ENCODE data around the gene UNC79.

UNC79 gene

DNA sequence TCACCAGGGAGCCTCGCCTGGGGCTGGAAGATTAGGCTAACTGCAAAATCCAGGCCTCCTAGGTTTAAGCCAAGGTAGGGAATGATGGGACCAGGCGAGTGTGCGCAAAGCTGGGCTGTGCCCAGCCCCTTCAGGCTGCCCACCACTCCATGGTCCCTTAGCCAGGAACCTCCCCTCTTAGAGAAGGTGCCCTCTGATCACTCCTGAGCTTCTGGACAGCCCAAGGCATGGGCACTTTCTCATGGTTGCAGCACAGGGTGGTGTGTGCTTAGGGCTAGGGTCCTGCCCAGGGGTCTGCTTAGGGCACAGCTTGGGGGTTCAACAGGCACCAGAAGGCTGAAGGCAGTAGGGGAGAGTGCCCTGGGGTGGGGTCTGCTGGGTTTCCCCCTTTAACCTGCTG lies 288.5 kb downstream of the UNC79 start:
- Histone ChIP-seq H3K79me2 (no peaks in the 10 kb centered on the region), H3K4me1 (no peaks in the 10 kb centered on the region)
- TF ChIP-seq, protein P1, sequence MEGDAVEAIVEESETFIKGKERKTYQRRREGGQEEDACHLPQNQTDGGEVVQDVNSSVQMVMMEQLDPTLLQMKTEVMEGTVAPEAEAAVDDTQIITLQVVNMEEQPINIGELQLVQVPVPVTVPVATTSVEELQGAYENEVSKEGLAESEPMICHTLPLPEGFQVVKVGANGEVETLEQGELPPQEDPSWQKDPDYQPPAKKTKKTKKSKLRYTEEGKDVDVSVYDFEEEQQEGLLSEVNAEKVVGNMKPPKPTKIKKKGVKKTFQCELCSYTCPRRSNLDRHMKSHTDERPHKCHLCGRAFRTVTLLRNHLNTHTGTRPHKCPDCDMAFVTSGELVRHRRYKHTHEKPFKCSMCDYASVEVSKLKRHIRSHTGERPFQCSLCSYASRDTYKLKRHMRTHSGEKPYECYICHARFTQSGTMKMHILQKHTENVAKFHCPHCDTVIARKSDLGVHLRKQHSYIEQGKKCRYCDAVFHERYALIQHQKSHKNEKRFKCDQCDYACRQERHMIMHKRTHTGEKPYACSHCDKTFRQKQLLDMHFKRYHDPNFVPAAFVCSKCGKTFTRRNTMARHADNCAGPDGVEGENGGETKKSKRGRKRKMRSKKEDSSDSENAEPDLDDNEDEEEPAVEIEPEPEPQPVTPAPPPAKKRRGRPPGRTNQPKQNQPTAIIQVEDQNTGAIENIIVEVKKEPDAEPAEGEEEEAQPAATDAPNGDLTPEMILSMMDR (IDR thresholded peaks at IDR 0.05), result no peak

DNA sequence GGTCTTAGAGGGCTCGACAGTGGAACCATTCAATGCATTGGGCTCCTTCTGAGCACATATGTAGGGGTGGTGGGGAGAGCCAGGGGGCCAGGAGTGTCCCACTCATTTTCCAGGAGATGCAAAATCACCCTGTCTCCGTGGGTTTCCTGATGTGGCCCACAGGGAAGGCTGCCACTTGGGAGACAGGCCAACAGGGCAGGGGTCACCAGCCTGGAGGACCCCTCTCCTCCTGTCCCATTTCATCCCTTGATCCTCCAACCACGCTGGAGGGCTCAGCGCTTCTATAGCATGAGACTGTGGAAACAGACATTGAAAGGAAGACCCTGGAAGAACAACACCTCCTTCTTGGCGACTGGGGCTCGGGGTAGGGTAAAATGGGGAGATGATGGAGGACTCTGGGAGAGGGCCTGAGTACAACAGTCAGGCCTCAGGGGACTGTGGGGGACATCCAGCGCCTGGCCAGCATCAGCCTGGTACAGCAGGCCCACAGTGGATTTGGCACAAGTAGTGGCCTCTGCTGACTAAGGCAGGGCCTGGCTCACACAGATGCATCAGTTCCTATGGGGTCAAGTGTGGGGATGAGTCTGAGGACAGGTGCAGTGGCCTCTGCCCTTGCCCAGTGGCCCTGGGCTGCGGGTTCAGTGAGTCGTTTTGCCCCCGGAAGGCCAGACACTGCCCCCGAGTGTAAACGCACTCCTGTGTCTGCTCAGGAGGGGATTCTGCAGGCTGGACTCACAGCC lies 289.5 kb downstream of the UNC79 start:
- TF ChIP-seq, protein P1 (IDR thresholded peaks at IDR 0.05), result no peak

More for the DNA sequence above, 288.5 kb downstream of the UNC79 start:
- H3K4me3 ChIP-seq (ENCODE audit: low read depth, low read length), result no peak overlapping the region
- no peak overlapping the region for H3K27ac ChIP-seq
- H3K9me3 ChIP-seq (ENCODE audit: control insufficient read depth, low read length), result no peaks in the 10 kb centered on the region
- H3K36me3 ChIP-seq (ENCODE audit: control insufficient read depth, insufficient read depth, low read length), result no peaks in the 10 kb centered on the region
- no peak overlapping the region for H3K4me2 ChIP-seq (ENCODE audit: low read length)
- no peak overlapping the region for H3K9ac ChIP-seq
- no peak overlapping the region for H2AFZ ChIP-seq
- H3K27me3 ChIP-seq (ENCODE audit: control insufficient read depth, insufficient read depth, low read length), result no peaks in the 10 kb centered on the region

DNA sequence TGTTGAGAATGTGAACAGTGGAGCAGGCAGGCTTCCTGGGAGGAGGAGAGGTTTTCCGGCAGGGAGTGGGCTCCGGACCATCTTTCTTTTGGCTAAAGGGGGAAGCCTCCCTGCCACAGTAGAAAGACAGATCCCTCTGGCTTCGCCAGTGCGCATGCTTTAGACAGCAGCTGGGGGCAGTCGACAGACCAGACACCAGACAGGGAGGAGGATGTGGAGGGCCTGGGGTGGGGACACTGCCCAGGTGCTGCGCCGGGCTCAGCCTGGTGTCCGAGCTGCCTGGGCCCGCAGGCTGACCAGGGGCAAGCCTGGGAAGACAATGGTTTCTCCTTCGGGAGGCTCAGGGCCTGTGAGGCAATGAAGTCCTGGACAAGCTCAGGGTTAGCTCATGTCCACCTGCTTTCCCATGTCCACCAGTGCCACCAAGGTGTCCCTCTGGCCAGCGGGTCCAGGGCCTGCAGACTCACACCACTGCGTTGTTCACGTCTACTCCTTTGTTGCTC lies 290.3 kb downstream of the UNC79 start:
- Histone ChIP-seq H3K27me3 (ENCODE audit: control insufficient read depth, insufficient read depth, low read length) (no peaks in the 10 kb centered on the region), H3K4me1 (no peaks in the 10 kb centered on the region), H3K9ac (no peak overlapping the region), H3K4me2 (ENCODE audit: low read length) (no peak overlapping the region), H3K9me3 (ENCODE audit: control insufficient read depth, low read length) (no peaks in the 10 kb centered on the region), H3K4me3 (ENCODE audit: low read depth, low read length) (no peak overlapping the region), H3K79me2 (no peaks in the 10 kb centered on the region), H3K27ac (no peak overlapping the region), H3K36me3 (ENCODE audit: control insufficient read depth, insufficient read depth, low read length) (no peaks in the 10 kb centered on the region), H2AFZ (no peak overlapping the region)
- TF ChIP-seq, protein P1 (IDR thresholded peaks at IDR 0.05), result no peak

More for the DNA sequence above, 289.5 kb downstream of the UNC79 start:
- no peaks in the 10 kb centered on the region for H3K4me1 ChIP-seq
- no peak overlapping the region for H3K9ac ChIP-seq
- H3K4me2 ChIP-seq (ENCODE audit: low read length), result no peak overlapping the region
- H2AFZ ChIP-seq, result no peak overlapping the region
- no peaks in the 10 kb centered on the region for H3K27me3 ChIP-seq (ENCODE audit: control insufficient read depth, insufficient read depth, low read length)
- H3K36me3 ChIP-seq (ENCODE audit: control insufficient read depth, insufficient read depth, low read length), result no peaks in the 10 kb centered on the region
- H3K27ac ChIP-seq, result no peak overlapping the region
- no peaks in the 10 kb centered on the region for H3K9me3 ChIP-seq (ENCODE audit: control insufficient read depth, low read length)
- H3K4me3 ChIP-seq (ENCODE audit: low read depth, low read length), result no peak overlapping the region
- no peaks in the 10 kb centered on the region for H3K79me2 ChIP-seq

DNA sequence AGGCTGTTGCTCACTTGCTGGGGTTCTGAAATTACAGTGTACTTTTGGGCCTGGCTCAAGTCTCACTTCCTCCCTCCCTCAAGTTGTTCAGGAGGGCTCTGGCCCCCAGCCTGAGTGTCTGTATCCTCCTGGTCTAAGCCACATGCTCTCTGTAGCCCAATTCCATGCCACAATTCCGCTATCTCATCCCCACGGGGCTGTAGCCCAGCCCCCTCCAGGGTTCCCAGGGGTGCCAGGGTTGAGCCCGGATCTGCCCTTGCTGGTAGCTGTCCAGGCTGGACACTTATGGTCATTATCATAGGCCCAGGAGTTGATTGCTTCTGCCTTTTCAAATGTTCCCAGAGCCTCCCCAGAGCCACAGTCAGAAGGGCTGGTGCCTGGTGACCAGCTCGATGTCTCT lies 292.3 kb downstream of the UNC79 start:
- Histone ChIP-seq H3K36me3 (ENCODE audit: control insufficient read depth, insufficient read depth, low read length) (no peaks in the 10 kb centered on the region), H3K4me3 (ENCODE audit: low read depth, low read length) (no peak overlapping the region), H3K79me2 (no peaks in the 10 kb centered on the region), H3K9me3 (ENCODE audit: control insufficient read depth, low read length) (no peaks in the 10 kb centered on the region), H3K27me3 (ENCODE audit: control insufficient read depth, insufficient read depth, low read length) (no peaks in the 10 kb centered on the region), H3K4me2 (ENCODE audit: low read length) (no peak overlapping the region), H3K4me1 (no peaks in the 10 kb centered on the region), H3K27ac (no peak overlapping the region), H3K9ac (no peak overlapping the region), H2AFZ (no peak overlapping the region)
- TF ChIP-seq, protein P1 (IDR thresholded peaks at IDR 0.05), result no peak
